Astrocyte (in vitro differentiated cells and primary cell): Measurements from ENCODE around the gene ARL2BP. TPM values are rescaled to one million over a fixed set of nuclear protein-coding genes. Genes with fewer than 3 reads are reported as not detected.

Source experiments
- DNase-seq: peaks from one replicate; pipeline ENCODE4 v3.0.0-alpha.2; 2010; ENCODE audit warnings: low read depth
- FAIRE-seq: peaks from 2 replicates; lab custom pipeline; 2011; peaks lifted over from hg19 to GRCh38; lab: Jason Lieb, UNC
- H2AFZ ChIP-seq: 2 replicates; pipeline ENCODE4 v1.6.0; 2012; ENCODE audit warnings: low read depth, low read length, inconsistent platforms
- H3K27ac ChIP-seq: 2 replicates; pipeline ENCODE4 v1.5.1; 2011; ENCODE audit warnings: low read depth, low read length, inconsistent platforms
- H3K27me3 ChIP-seq: 2 replicates; pipeline ENCODE4 v1.6.0; 2011; ENCODE audit warnings: low read length, inconsistent platforms; ENCODE audit not compliant: insufficient read depth
- H3K36me3 ChIP-seq: 2 replicates; pipeline ENCODE4 v1.5.1; 2011; ENCODE audit warnings: low read length, inconsistent platforms; ENCODE audit not compliant: insufficient read depth
- H3K4me1 ChIP-seq: 2 replicates; pipeline ENCODE4 v1.5.1; 2011; ENCODE audit warnings: low read length, inconsistent platforms; ENCODE audit not compliant: insufficient read depth
- H3K4me2 ChIP-seq: 2 replicates; pipeline ENCODE4 v1.6.0; 2012; ENCODE audit warnings: low read length, inconsistent platforms
- H3K4me3 ChIP-seq: 2 replicates; pipeline ENCODE4 v1.5.1; 2011; ENCODE audit warnings: low read depth, mild to moderate bottlenecking, low read length, inconsistent platforms; ENCODE audit not compliant: insufficient read depth
- H3K79me2 ChIP-seq: 2 replicates; pipeline ENCODE4 v1.6.0; 2012; ENCODE audit warnings: mild to moderate bottlenecking, low read length, inconsistent platforms; ENCODE audit not compliant: insufficient read depth
- H3K9ac ChIP-seq: 2 replicates; pipeline ENCODE4 v1.6.0; 2012; ENCODE audit warnings: mild to moderate bottlenecking, low read length, inconsistent platforms
- H3K9me3 ChIP-seq: 2 replicates; pipeline ENCODE4 v1.5.1; 2012; ENCODE audit warnings: low read depth, mild to moderate bottlenecking, low read length, inconsistent platforms; ENCODE audit not compliant: insufficient read depth
- H4K20me1 ChIP-seq: 2 replicates; pipeline ENCODE4 v1.6.0; 2012; ENCODE audit warnings: low read length, inconsistent platforms; ENCODE audit not compliant: insufficient read depth
- H3K27ac Mint-ChIP-seq: one replicate; pipeline ENCODE4 v1.8.0; 2021; ENCODE audit warnings: mild to moderate bottlenecking, mixed read lengths; ENCODE audit not compliant: unreplicated experiment
- H3K27me3 Mint-ChIP-seq: one replicate; pipeline ENCODE4 v1.8.0; 2021; ENCODE audit warnings: low read depth, mixed read lengths; ENCODE audit not compliant: unreplicated experiment
- H3K36me3 Mint-ChIP-seq: one replicate; pipeline ENCODE4 v1.8.0; 2021; ENCODE audit warnings: low read depth, mixed read lengths; ENCODE audit not compliant: unreplicated experiment
- H3K4me1 Mint-ChIP-seq: one replicate; pipeline ENCODE4 v1.8.0; 2021; ENCODE audit warnings: low read depth, mixed read lengths; ENCODE audit not compliant: unreplicated experiment
- H3K4me3 Mint-ChIP-seq: one replicate; pipeline ENCODE4 v1.8.0; 2021; ENCODE audit warnings: mild to moderate bottlenecking, moderate library complexity, mixed read lengths; ENCODE audit not compliant: unreplicated experiment
- H3K9me3 Mint-ChIP-seq: one replicate; pipeline ENCODE4 v1.8.0; 2021; ENCODE audit warnings: mild to moderate bottlenecking, mixed read lengths; ENCODE audit not compliant: unreplicated experiment
- EZH2 ChIP-seq: IDR thresholded peaks from 2 replicates; pipeline ENCODE4 v1.6.1; 2012; ENCODE audit warnings: mild to moderate bottlenecking, low read length, inconsistent platforms; ENCODE audit not compliant: insufficient read depth
- total RNA-seq: library from RNA; stranded (reverse); gene quantifications from 2 replicates; pipeline ENCODE4 v1.2.1, GENCODE V29; 2021
- TF ChIP-seq, protein P1 (sequence below): IDR thresholded peaks from 2 replicates; pipeline ENCODE4 v1.5.1; 2011; ENCODE audit warnings: low read depth, mild to moderate bottlenecking, inconsistent platforms, low read length, moderate library complexity; ENCODE audit not compliant: insufficient read depth

The ARL2BP gene
- total RNA-seq, 1 donor from 2014 or later: 71.1 TPM

GRCh38 chr16:57282510-57283213 lies 37.6 kb downstream of the ARL2BP start:
- H3K9me3 Mint-ChIP-seq: no peaks in the 10 kb centered on the region
- H2AFZ ChIP-seq: no peak overlapping the region
- no peak overlapping the region for H3K27ac ChIP-seq
- H3K27me3 ChIP-seq: peaks cover 45% of the 10 kb centered on the region
- no peaks in the 10 kb centered on the region for H3K36me3 ChIP-seq
- H3K4me1 Mint-ChIP-seq: peaks cover 10% of the 10 kb centered on the region
- H3K4me1 ChIP-seq: peaks cover 7% of the 10 kb centered on the region
- no peak overlapping the region for H3K4me3 ChIP-seq
- H3K36me3 Mint-ChIP-seq: no peaks in the 10 kb centered on the region
- no peak overlapping the region for H3K27ac Mint-ChIP-seq
- TF ChIP-seq EZH2: no peak
- TF ChIP-seq, protein P1, sequence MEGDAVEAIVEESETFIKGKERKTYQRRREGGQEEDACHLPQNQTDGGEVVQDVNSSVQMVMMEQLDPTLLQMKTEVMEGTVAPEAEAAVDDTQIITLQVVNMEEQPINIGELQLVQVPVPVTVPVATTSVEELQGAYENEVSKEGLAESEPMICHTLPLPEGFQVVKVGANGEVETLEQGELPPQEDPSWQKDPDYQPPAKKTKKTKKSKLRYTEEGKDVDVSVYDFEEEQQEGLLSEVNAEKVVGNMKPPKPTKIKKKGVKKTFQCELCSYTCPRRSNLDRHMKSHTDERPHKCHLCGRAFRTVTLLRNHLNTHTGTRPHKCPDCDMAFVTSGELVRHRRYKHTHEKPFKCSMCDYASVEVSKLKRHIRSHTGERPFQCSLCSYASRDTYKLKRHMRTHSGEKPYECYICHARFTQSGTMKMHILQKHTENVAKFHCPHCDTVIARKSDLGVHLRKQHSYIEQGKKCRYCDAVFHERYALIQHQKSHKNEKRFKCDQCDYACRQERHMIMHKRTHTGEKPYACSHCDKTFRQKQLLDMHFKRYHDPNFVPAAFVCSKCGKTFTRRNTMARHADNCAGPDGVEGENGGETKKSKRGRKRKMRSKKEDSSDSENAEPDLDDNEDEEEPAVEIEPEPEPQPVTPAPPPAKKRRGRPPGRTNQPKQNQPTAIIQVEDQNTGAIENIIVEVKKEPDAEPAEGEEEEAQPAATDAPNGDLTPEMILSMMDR: no peak
- H4K20me1 ChIP-seq: no peaks in the 10 kb centered on the region
- H3K4me2 ChIP-seq: no peak overlapping the region
- H3K9ac ChIP-seq: no peak overlapping the region
- H3K9me3 ChIP-seq: no peaks in the 10 kb centered on the region
- H3K79me2 ChIP-seq: no peaks in the 10 kb centered on the region
- DNase-seq (no peak), FAIRE-seq (no peak)
- peaks cover 44% of the 10 kb centered on the region for H3K27me3 Mint-ChIP-seq
- H3K4me3 Mint-ChIP-seq: peak overlapping the region; percentile 27

GRCh38 chr16:57283214-57283958 lies 38.3 kb downstream of the ARL2BP start:
- H2AFZ ChIP-seq: no peak overlapping the region
- no peaks in the 10 kb centered on the region for H4K20me1 ChIP-seq
- H3K4me2 ChIP-seq: no peak overlapping the region
- H3K27ac ChIP-seq: no peak overlapping the region
- TF ChIP-seq, protein P1: no peak
- no peak for TF ChIP-seq EZH2
- no peaks in the 10 kb centered on the region for H3K9me3 ChIP-seq
- Mint-ChIP-seq H3K27ac (no peak overlapping the region), H3K27me3 (peaks cover 44% of the 10 kb centered on the region), H3K4me1 (peaks cover 4% of the 10 kb centered on the region), H3K4me3 (peak overlapping the region; percentile 67), H3K36me3 (no peaks in the 10 kb centered on the region), H3K9me3 (no peaks in the 10 kb centered on the region)
- H3K27me3 ChIP-seq: peaks cover 45% of the 10 kb centered on the region
- FAIRE-seq: no peak
- H3K4me3 ChIP-seq: no peak overlapping the region
- no peak overlapping the region for H3K9ac ChIP-seq
- H3K4me1 ChIP-seq: peaks cover 4% of the 10 kb centered on the region
- no peak for DNase-seq
- no peaks in the 10 kb centered on the region for H3K36me3 ChIP-seq
- no peaks in the 10 kb centered on the region for H3K79me2 ChIP-seq

GRCh38 chr16:57283959-57284208 lies 38.8 kb downstream of the ARL2BP start:
- FAIRE-seq (no peak), DNase-seq (no peak)
- H3K27me3 ChIP-seq: peaks cover 45% of the 10 kb centered on the region
- Mint-ChIP-seq H3K27ac (no peak overlapping the region), H3K4me1 (no peaks in the 10 kb centered on the region), H3K4me3 (peak overlapping the region; percentile 67), H3K27me3 (peaks cover 44% of the 10 kb centered on the region), H3K9me3 (no peaks in the 10 kb centered on the region), H3K36me3 (no peaks in the 10 kb centered on the region)
- peak overlapping the region; percentile 53 for H2AFZ ChIP-seq
- H3K4me1 ChIP-seq: peaks cover 4% of the 10 kb centered on the region
- H3K4me2 ChIP-seq: peak overlapping the region; percentile 80
- H3K36me3 ChIP-seq: no peaks in the 10 kb centered on the region
- H3K9ac ChIP-seq: no peak overlapping the region
- TF ChIP-seq EZH2: peak; percentile 94
- TF ChIP-seq, protein P1: no peak
- H4K20me1 ChIP-seq: no peaks in the 10 kb centered on the region
- H3K9me3 ChIP-seq: no peaks in the 10 kb centered on the region
- H3K27ac ChIP-seq: no peak overlapping the region
- no peak overlapping the region for H3K4me3 ChIP-seq
- H3K79me2 ChIP-seq: no peaks in the 10 kb centered on the region
